Neuronal stem cell (in vitro differentiated cells): Measurements from ENCODE around the gene HELQ.
A peak's percentile ranks its signal among the peaks of the same experiment; 100 is the strongest.

ENCODE experiments used
- DNase-seq: peaks from one replicate; pipeline ENCODE4 v3.0.0-alpha.2; 2013; ENCODE audit warnings: low spot score
- H2AFZ ChIP-seq: one replicate; pipeline ENCODE4 v1.6.1; 2013; ENCODE audit warnings: mild to moderate bottlenecking, low read length, inconsistent platforms
- H2AK5ac ChIP-seq: 2 replicates; pipeline ENCODE4 v1.6.1; 2013; ENCODE audit warnings: low read depth, mild to moderate bottlenecking, inconsistent platforms, low read length, moderate library complexity, mixed read lengths
- H2BK120ac ChIP-seq: 2 replicates; pipeline ENCODE4 v1.6.1; 2013; ENCODE audit warnings: low read depth, mild to moderate bottlenecking, inconsistent platforms, low read length, moderate library complexity, mixed read lengths
- H2BK12ac ChIP-seq: one replicate; pipeline ENCODE4 v1.6.1; 2013; ENCODE audit warnings: low read length, inconsistent platforms
- H2BK15ac ChIP-seq: 2 replicates; pipeline ENCODE4 v1.6.1; 2013; ENCODE audit warnings: mild to moderate bottlenecking, low read length, inconsistent platforms, mixed read lengths
- H2BK5ac ChIP-seq: one replicate; pipeline ENCODE4 v1.6.1; 2013; ENCODE audit warnings: inconsistent platforms, mild to moderate bottlenecking, low read length, moderate library complexity
- H3K14ac ChIP-seq: one replicate; pipeline ENCODE4 v1.6.1; 2013; ENCODE audit warnings: low read length, inconsistent platforms
- H3K18ac ChIP-seq: 2 replicates; pipeline ENCODE4 v1.6.1; 2013; ENCODE audit warnings: low read length, inconsistent platforms
- H3K23ac ChIP-seq: 2 replicates; pipeline ENCODE4 v1.6.1; 2013; ENCODE audit warnings: low read depth, mild to moderate bottlenecking, mixed read lengths, low read length, inconsistent platforms; ENCODE audit not compliant: poor library complexity
- H3K27ac ChIP-seq: replicated peaks from 3 replicates; pipeline ENCODE4 v1.5.1; 2013; ENCODE audit warnings: low read length, inconsistent platforms
- H3K27me3 ChIP-seq, 3 experiments: 2 replicates each; pipeline ENCODE4 v1.6.1; 2013; ENCODE audit warnings: low read length in 3 of 3, mild to moderate bottlenecking in 2 of 3, inconsistent platforms in 1 of 3, low read depth in 1 of 3, mixed read lengths in 1 of 3, moderate library complexity in 1 of 3; ENCODE audit not compliant: control insufficient read depth in 3 of 3, insufficient read depth in 3 of 3
- H3K36me3 ChIP-seq, 2 donors: replicated peaks in 1 of 2; 2 replicates each; pipeline ENCODE4 v1.6.1; 2013; ENCODE audit warnings: low read length in 2 of 2; ENCODE audit not compliant: control insufficient read depth in 2 of 2, insufficient read depth in 2 of 2
- H3K4ac ChIP-seq: 2 replicates; pipeline ENCODE4 v1.6.1; 2013; ENCODE audit warnings: inconsistent platforms, mild to moderate bottlenecking, low read length, moderate library complexity
- H3K4me1 ChIP-seq, 2 donors: 1 replicate in 1 of 2; 2 replicates in 1 of 2; pipeline ENCODE4 v1.6.1; 2013; ENCODE audit warnings: low read length in 2 of 2, low read depth in 1 of 2; ENCODE audit not compliant: control insufficient read depth in 2 of 2, insufficient read depth in 1 of 2
- H3K4me2 ChIP-seq: one replicate; pipeline ENCODE4 v1.6.1; 2013; ENCODE audit warnings: mild to moderate bottlenecking, low read length, inconsistent platforms; ENCODE audit not compliant: insufficient read depth, poor library complexity, severe bottlenecking
- H3K4me3 ChIP-seq, 2 donors: 2 replicates each; pipeline ENCODE4 v1.5.1; 2013; ENCODE audit warnings: low read length in 2 of 2, mild to moderate bottlenecking in 2 of 2, inconsistent platforms in 1 of 2, moderate library complexity in 1 of 2
- H3K79me1 ChIP-seq: one replicate; pipeline ENCODE4 v1.6.1; 2013; ENCODE audit warnings: low read depth, mild to moderate bottlenecking, inconsistent platforms, low read length, moderate library complexity
- H3K9ac ChIP-seq: one replicate; pipeline ENCODE4 v1.6.1; 2013; ENCODE audit warnings: mild to moderate bottlenecking, low read depth, low read length, inconsistent platforms; ENCODE audit not compliant: poor library complexity
- H3K9me3 ChIP-seq, 2 donors: replicated peaks in 1 of 2; 2 replicates each; pipeline versions ENCODE3 to v1.6.1; 2013; ENCODE audit warnings: low read length in 2 of 2, mild to moderate bottlenecking in 2 of 2, inconsistent platforms in 1 of 2, low read depth in 1 of 2, mixed read lengths in 1 of 2, moderate library complexity in 1 of 2; ENCODE audit not compliant: control insufficient read depth in 2 of 2, insufficient read depth in 1 of 2
- H4K8ac ChIP-seq: one replicate; pipeline ENCODE4 v1.6.1; 2013; ENCODE audit warnings: low read depth, mild to moderate bottlenecking, inconsistent platforms, low read length, moderate library complexity
- H4K91ac ChIP-seq: one replicate; pipeline ENCODE4 v1.6.1; 2013; ENCODE audit warnings: low read length, low read depth, mild to moderate bottlenecking, inconsistent platforms; ENCODE audit not compliant: poor library complexity
- WGBS, 2 donors: extraction: QIAGEN DNeasy Blood & Tissue Kit; methylation state at CpG; one replicate each; pipeline ENCODE4 v1.1.7; 2013; ENCODE audit warnings: missing lambda C conversion rate in 2 of 2, mixed read lengths in 1 of 2; ENCODE audit not compliant: insufficient read length in 2 of 2, insufficient replicate concordance in 1 of 2; ENCODE audit errors: extremely low coverage in 2 of 2; 5-methylcytosine and 5-hydroxymethylcytosine counted together

The HELQ gene

DNA sequence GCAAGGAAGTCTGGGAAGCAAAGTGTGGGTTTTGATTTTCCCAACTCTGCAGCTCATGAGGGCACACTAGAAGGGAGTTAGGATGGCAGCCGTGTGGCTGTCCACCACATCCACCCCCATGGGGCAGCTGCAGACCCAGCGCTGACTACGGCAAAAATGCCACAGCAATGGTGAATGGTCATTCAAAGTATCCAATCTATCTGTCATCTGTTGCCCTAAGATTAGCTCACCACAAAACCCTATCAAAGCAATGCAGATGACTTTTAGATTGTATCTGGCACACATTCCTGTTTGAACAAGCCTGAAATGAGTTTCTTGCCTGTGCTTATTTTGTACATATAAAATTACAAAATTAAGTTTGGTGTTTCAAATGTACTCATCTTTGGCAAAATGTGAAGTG is 91.3 kb downstream of the HELQ start:
- peaks cover 2 to 4% of the 10 kb centered on the region in 2 donors for H3K4me1 ChIP-seq
- WGBS, 2 donors, result no CpG with 5 or more reads among the region's 3 CpGs
- H4K91ac ChIP-seq, result no peak overlapping the region

DNA sequence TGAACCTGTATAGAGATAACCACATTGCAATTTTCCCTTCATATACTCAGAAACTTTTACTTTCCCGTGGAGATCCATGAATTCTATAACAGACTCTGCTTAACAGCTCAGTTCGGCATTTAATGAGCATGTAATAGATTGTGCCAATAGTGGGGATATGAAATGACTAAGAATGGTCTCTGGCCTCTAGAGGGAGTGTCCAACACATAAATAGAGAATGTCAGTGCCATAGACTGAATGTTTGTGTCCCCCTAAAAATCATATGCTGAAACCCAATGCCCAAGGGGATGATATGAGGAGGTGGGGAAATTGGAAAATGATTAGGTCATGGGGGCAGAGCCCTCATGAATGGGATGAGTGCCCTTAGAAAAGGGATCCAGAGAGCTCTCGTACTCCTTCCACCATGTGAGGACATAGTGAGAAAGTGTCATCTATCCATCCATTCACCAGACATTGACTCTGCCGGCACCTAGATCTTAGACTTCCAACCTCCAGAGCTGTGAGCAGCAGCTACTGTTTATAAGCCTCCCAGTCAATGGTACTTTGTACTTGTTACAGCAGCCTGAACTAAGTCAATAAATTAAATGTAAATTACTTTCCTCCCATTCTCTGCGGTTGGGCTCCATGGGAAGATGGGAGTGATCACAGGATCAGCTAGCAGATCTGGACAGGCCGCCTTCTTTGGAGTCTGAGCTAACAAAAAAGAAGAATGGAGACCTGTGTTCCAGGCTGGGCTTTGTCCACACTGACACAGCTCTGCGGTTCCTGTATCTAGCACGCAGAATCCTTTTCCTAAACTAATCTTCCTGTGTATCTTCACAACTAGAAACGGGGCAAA is 92.9 kb downstream of the HELQ start:
- H2BK15ac ChIP-seq, result no peak overlapping the region
- H3K79me1 ChIP-seq, result no peaks in the 10 kb centered on the region
- H2BK5ac ChIP-seq, result no peak overlapping the region
- no peak overlapping the region for H2AK5ac ChIP-seq
- no peak overlapping the region for H4K91ac ChIP-seq
- H3K4me3 ChIP-seq, result no peak overlapping the region
- no peak for DNase-seq
- H3K23ac ChIP-seq, result no peak overlapping the region
- no peak overlapping the region for H3K4me2 ChIP-seq
- H2BK12ac ChIP-seq, result no peak overlapping the region
- H2AFZ ChIP-seq, result peak overlapping the region; percentile 68
- peaks cover 0 to 3% (median 0%) of the 10 kb centered on the region in 3 experiments for H3K27me3 ChIP-seq
- H3K14ac ChIP-seq, result no peak overlapping the region
- WGBS, 2 donors, result no CpG with 5 or more reads among the region's 9 CpGs
- H2BK120ac ChIP-seq, result no peak overlapping the region
- peaks cover 0 to 2% of the 10 kb centered on the region in 2 donors for H3K9me3 ChIP-seq
- H3K9ac ChIP-seq, result no peak overlapping the region
- H3K4ac ChIP-seq, result no peak overlapping the region
- no peak overlapping the region for H4K8ac ChIP-seq
- no peak overlapping the region for H3K18ac ChIP-seq
- peaks cover 2 to 4% of the 10 kb centered on the region in 2 donors for H3K4me1 ChIP-seq
- H3K36me3 ChIP-seq, result no peaks in the 10 kb centered on the region
- no peak overlapping the region for H3K27ac ChIP-seq

More for the DNA sequence above, 91.3 kb downstream of the HELQ start:
- H3K23ac ChIP-seq, result no peak overlapping the region
- H2AFZ ChIP-seq, result no peak overlapping the region
- peak overlapping the region; percentile 32 for H3K18ac ChIP-seq
- no peak overlapping the region for H3K27ac ChIP-seq
- H3K4me2 ChIP-seq, result no peak overlapping the region
- H3K14ac ChIP-seq, result no peak overlapping the region
- no peak overlapping the region for H3K4ac ChIP-seq
- H3K79me1 ChIP-seq, result no peaks in the 10 kb centered on the region
- no peak overlapping the region for H2BK120ac ChIP-seq
- H3K4me3 ChIP-seq, result no peak overlapping the region
- H3K27me3 ChIP-seq, result peaks cover 0 to 3% (median 0%) of the 10 kb centered on the region in 3 experiments
- no peak overlapping the region for H2BK15ac ChIP-seq
- H2BK12ac ChIP-seq, result no peak overlapping the region
- H2AK5ac ChIP-seq, result no peak overlapping the region
- no peak overlapping the region for H3K9ac ChIP-seq
- H3K9me3 ChIP-seq, result peaks cover 0 to 2% of the 10 kb centered on the region in 2 donors
- no peak for DNase-seq
- no peaks in the 10 kb centered on the region for H3K36me3 ChIP-seq
- H4K8ac ChIP-seq, result no peak overlapping the region
- no peak overlapping the region for H2BK5ac ChIP-seq

DNA sequence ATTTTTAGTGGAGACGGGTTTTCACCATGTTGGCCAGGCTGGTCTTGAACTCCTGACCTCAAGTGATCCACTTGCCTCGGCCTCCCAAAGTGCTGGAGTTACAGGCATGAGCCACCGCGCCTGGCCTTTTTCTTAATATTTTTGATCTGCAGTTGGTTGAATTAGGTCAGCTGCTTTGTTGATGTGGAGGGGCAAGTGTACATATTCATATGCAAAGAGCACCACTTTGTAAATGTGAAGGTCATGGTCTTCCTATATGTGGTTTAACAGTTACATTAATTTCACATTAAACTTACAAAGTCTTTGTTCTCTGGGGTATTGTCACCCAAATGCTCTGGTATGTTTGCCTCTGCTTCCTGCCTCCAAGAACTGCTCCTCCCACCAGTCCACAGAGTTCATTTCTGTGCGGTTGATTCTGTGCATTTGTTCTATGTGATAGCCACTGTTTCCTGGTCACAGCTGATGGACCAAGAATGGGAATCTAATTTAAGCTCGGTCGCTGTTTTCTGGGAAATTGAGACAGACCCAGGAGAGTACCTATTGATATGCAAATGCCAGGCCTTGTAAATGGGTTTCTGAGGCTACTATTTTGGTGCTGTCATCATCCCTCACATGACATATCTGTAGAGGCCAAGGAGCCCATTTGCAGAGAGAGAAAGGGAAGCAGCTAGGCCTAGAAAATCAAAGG is 94.1 kb downstream of the HELQ start:
- Histone ChIP-seq H3K4me3 (no peak overlapping the region), H2AFZ (peak overlapping the region; percentile 12), H3K18ac (no peak overlapping the region), H3K36me3 (no peaks in the 10 kb centered on the region), H2BK12ac (no peak overlapping the region), H2BK5ac (no peak overlapping the region), H3K4me2 (no peak overlapping the region), H3K79me1 (no peaks in the 10 kb centered on the region), H2BK15ac (no peak overlapping the region), H4K8ac (no peak overlapping the region), H3K27ac (no peak overlapping the region), H2AK5ac (no peak overlapping the region), H3K27me3 (peaks cover 0 to 3% (median 0%) of the 10 kb centered on the region in 3 experiments), H3K9me3 (no peaks in the 10 kb centered on the region), H3K23ac (no peak overlapping the region), H3K14ac (no peak overlapping the region), H3K4me1 (peaks cover 2 to 7% of the 10 kb centered on the region in 2 donors), H4K91ac (no peak overlapping the region), H2BK120ac (no peak overlapping the region), H3K4ac (no peak overlapping the region), H3K9ac (no peak overlapping the region)
- no peak for DNase-seq
- WGBS, 2 donors, result no CpG with 5 or more reads among the region's 7 CpGs

GRCh38 chr4:83360018-83360417 is 95.6 kb downstream of the HELQ start:
- no peak overlapping the region for H3K27ac ChIP-seq
- no peak overlapping the region for H3K14ac ChIP-seq
- H2AFZ ChIP-seq, result no peak overlapping the region

More at GRCh38 chr4:83360018-83360417, 95.6 kb downstream of the HELQ start:
- H3K9ac ChIP-seq, result no peak overlapping the region
- no peak overlapping the region for H2BK5ac ChIP-seq
- H3K4ac ChIP-seq, result no peak overlapping the region
- no peak overlapping the region for H3K4me2 ChIP-seq
- no peak overlapping the region for H3K4me3 ChIP-seq
- no peak overlapping the region for H2BK15ac ChIP-seq
- H3K18ac ChIP-seq, result no peak overlapping the region
- no peak overlapping the region for H3K23ac ChIP-seq
- H2BK120ac ChIP-seq, result no peak overlapping the region
- no CpG with 5 or more reads among the region's 4 CpGs for WGBS, 2 donors
- no peak for DNase-seq
- H3K9me3 ChIP-seq, result no peaks in the 10 kb centered on the region
- H3K27me3 ChIP-seq, result no peaks in the 10 kb centered on the region
- H2BK12ac ChIP-seq, result no peak overlapping the region
- H4K91ac ChIP-seq, result no peak overlapping the region
- H4K8ac ChIP-seq, result no peak overlapping the region
- H2AK5ac ChIP-seq, result no peak overlapping the region
- H3K36me3 ChIP-seq, result no peaks in the 10 kb centered on the region
- no peaks in the 10 kb centered on the region for H3K79me1 ChIP-seq
- H3K4me1 ChIP-seq, result peaks cover 2 to 7% of the 10 kb centered on the region in 2 donors
